ENCODE results near the gene NLRC5. TPM values are rescaled to one million over a fixed set of nuclear protein-coding genes. Genes with fewer than 3 reads are reported as not detected.

The NLRC5 gene
- total RNA-seq, 1 donor from 2014 or later: 63.9 TPM

DNA sequence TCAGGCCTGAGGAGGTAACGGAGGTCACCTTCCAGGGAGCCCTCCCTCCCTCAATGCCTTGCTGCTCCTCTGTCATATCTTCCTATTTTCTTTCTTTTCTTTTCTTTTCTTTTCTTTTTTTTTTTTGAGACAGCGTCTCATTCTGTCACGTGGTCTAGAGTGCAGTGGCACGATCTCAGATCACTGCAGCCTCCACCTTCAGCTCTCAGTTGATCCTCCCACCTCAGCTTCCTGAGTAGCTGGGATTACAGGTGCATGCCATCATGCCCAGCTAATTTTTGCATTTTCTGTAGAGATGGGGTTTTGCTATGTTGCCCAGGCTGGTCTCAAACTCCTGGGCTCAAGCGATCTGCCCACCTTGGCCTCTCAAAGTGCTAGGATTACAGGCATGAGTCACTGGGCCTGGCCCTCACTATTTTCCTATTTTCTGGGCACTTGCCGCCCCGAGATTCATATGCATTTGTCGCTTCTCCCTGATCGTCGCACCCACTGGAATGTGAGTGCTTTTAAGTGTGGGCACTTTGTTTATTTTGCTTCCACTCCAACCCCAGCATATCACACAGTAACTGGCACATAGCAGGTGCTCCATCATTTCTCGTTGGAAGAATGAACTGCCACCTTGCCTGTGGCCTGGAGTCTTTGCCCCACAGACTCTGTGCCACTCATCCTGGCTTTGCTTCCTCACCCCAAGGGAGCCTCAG lies 134.8 kb downstream of the NLRC5 start:
- no peak for DNase-seq (ENCODE audit: low spot score)

DNA sequence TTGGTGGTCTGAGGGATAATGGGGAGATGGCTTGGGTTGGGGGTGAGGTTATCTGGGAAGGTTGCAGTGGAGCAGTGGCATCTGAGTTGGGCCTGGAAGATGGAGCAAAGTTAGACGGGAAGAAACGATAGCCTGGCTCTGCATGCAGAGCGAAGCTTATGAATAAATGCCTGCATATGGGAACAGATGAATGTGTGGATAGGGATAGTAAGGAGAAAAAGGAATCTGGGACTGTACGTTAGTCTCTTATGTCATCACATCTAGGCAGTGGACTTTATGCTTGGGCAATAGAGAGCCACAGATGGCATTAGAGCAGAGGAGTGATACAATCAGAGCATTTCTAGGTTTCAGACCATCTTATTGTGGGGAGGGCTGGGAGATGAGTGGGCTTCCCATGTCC lies 136.0 kb downstream of the NLRC5 start:
- no peak for DNase-seq (ENCODE audit: low spot score)

DNA sequence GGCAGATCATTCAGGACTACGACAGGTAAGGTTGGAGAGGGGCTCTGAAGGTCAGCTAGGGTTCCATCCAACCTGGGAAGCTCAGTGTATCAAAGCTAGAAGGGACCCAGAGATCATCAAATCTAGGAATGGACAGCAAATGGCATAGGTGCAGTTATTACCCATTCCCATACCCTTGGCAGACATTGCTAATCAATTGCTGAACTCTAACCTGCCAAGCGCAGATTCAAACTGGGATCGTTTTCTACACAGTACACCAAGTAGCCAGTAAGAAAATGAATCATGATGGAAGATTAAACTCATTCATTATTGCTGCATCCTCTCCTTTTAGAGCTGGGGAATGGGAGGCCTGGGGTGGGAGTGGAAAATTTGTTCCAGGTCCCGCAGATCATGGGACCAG lies 136.6 kb downstream of the NLRC5 start:
- DNase-seq (ENCODE audit: low spot score): no peak

DNA sequence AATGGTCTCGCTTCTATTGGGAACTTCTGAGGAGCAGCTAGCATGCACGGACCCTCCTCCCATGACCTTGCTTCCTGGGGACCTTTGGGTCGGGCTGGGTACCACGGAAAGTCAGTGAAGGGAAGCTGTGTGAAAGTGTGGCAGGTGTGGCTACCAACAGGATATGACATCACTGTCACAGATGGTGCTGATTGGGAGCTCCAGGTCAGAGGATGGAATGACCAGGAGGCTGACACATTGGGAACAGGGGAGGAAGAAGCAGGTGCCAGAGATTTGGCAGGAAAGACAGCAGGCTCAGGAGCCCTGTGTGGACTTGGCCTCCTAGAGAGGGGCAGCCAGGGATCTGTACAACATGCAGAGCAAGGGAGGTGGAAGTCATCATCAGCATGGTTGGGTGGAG lies 137.1 kb downstream of the NLRC5 start:
- DNase-seq (ENCODE audit: low spot score): no peak

- no peak for DNase-seq (ENCODE audit: low spot score)
Observed at GRCh38 chr16:57127037-57127763, 137.8 kb downstream of the NLRC5 start.

GRCh38 chr16:57127836-57128235 lies 138.5 kb downstream of the NLRC5 start:
- DNase-seq (ENCODE audit: low spot score): no peak

- DNase-seq (ENCODE audit: low spot score): no peak
Observed at GRCh38 chr16:57128771-57129389, 139.5 kb downstream of the NLRC5 start.

DNA sequence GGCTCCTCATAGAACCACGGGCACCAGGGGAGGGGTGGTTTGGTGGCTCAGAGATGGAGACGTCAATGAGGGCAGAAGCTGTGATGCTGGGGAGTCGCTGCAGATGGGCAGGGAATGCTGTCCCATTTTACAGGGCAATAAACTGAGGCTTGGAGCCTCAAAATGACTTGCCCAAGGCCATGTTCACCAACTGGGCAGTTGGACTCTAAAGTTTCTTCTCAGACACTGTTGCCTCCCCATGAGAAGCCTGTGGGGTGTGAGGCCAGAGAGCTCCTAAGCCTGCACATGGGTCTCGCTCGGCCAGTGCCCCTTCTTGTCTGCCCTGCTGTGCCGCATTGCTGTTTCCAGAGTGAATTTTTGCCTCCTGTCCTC lies 141.6 kb downstream of the NLRC5 start:
- no peak for DNase-seq (ENCODE audit: low spot score)

DNA sequence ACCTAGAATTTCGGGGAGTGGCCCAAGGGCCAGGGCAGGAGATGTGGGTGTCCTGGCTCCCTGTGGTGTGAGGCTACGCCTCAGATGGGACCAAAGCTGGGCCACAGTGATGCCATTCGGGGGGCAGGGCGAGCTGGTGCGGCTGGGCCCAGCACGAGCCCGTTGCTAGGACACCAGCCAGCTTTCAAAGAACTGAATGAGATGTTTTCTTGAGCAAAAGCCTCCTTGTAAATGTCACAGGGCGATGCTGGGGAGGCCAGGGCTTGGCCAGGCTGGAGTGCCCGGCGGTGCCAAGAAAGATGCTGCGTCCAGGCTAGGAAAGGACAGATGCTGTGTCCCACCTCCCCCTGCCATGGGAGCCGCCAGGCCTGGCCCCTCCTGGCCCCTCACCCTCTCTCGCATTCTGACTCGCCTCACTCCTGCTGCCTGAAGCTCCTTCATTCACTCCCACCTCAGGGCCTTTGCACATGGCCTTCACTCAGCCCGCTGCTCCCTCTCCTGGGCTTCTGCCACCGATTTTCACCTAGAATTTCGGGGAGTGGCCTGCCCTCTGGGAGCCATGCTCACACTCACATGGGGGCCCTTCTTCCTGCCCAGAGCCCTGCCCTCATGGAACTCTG lies 142.1 kb downstream of the NLRC5 start:
- DNase-seq (ENCODE audit: low spot score): no peak

DNA sequence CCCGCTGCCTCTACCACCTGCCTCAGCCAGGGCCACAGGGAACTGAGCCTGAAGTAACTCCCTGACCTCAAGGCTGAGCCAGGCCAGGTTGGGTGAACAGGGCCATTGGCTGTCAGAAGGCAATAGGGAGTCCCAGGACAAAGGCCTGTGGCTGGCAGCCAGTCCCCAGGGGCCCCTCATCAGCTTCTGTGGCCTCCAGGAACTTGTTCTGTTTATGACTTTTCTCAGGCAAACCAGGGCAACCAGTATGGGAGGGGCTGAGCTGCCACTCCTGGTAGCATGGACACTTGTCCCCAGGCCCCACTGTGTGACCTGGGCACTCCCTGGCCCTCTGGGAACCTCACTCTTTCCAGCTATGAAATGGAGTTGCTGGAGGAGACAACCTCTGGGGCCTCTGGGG lies 143.1 kb downstream of the NLRC5 start:
- no peak for DNase-seq (ENCODE audit: low spot score)

DNA sequence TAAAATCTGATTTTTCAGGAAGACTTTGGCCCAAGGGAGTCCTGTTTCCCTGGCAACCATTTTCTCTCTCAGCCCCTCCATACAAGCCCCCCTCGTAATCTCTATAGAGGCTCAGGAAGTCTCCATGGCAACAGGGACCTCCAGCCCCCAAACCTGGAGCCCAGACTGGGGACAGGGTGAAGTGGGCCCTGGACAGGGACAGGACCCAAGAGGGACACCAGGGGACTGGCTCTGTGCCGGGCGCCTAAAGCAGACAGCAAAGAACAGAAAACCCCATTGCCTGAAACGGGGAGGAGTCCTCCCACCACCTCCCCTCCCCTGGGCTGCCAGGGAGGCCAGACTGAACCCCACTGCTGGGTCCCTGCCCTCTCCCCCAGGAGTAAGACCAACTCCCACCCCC lies 143.7 kb downstream of the NLRC5 start:
- DNase-seq (ENCODE audit: low spot score): no peak

Other genes starting within 250 kb of the NLRC5 start
- gene SLC12A3, start 124.3 kb upstream of the NLRC5 start, total RNA-seq: not detected
- gene HERPUD1, start 57.4 kb upstream of the NLRC5 start, total RNA-seq: 186 TPM
- gene CETP, start 27.6 kb upstream of the NLRC5 start, total RNA-seq: 6.4 TPM
- 60.1 TPM for gene CPNE2, start 103.0 kb downstream of the NLRC5 start, total RNA-seq
- gene PSME3IP1, start 196.5 kb downstream of the NLRC5 start, total RNA-seq: 61.1 TPM
- gene RSPRY1, start 196.8 kb downstream of the NLRC5 start, total RNA-seq: 26.0 TPM